Measurements from ENCODE around the gene DLL1.

The DLL1 gene

DNA sequence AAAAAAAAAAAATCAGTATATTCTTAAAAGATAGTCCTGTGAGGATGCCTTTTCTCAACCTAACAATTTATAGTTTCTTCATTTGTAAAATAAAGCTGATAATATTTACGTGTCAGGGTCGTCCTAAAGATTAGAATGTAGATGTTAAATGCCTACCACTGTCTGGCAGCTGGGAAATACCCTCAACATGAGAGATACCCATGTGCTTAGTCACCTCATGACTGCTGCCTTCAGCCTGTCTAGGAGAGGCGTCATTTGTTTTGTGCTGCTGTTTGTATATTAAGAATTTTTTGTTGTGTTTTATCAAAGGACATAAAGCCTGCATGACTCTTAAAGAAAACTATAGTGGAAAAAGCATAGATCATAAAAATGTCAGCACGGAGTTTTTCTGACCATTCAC lies 25.2 kb upstream of the DLL1 start:
- peaks cover 50% of the 10 kb centered on the region for H3K36me3 ChIP-seq
- no peak overlapping the region for H3K27ac ChIP-seq
- TF ChIP-seq, protein P1, sequence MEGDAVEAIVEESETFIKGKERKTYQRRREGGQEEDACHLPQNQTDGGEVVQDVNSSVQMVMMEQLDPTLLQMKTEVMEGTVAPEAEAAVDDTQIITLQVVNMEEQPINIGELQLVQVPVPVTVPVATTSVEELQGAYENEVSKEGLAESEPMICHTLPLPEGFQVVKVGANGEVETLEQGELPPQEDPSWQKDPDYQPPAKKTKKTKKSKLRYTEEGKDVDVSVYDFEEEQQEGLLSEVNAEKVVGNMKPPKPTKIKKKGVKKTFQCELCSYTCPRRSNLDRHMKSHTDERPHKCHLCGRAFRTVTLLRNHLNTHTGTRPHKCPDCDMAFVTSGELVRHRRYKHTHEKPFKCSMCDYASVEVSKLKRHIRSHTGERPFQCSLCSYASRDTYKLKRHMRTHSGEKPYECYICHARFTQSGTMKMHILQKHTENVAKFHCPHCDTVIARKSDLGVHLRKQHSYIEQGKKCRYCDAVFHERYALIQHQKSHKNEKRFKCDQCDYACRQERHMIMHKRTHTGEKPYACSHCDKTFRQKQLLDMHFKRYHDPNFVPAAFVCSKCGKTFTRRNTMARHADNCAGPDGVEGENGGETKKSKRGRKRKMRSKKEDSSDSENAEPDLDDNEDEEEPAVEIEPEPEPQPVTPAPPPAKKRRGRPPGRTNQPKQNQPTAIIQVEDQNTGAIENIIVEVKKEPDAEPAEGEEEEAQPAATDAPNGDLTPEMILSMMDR (IDR thresholded peaks at IDR 0.05) = no peak

DNA sequence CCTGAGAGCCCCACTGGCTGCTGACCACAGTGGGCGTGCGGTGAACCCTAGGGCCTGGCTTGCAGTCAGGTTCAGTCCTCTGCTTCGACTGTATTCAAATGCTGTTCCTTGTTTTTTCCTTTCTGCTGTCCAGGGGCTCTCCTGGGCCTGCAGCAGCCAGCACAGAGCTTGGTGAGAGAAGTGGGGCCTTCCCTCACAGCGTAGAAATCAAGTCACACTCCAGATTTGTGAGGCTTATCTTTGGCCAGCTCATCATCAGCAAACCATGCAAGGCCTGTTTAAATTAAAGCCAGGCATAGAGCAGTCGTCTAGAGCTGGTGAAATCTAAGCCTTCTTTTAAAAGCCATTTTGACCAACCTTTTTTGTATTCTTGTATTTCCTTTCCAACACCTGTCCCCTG lies 24.1 kb upstream of the DLL1 start:
- Histone ChIP-seq H3K9me3 (no peaks in the 10 kb centered on the region), H3K36me3 (peaks cover 40% of the 10 kb centered on the region), H3K27me3 (no peaks in the 10 kb centered on the region), H3K4me3 (ENCODE audit: low read depth in 1 of 2, low read length in 1 of 2) (no peak overlapping the region), H3K4me1 (ENCODE audit: control insufficient read depth in 1 of 2, insufficient read depth in 1 of 2, low read depth in 1 of 2, low read length in 1 of 2) (no peaks in the 10 kb centered on the region), H3K27ac (no peak overlapping the region)
- TF ChIP-seq, protein P1 (IDR thresholded peaks at IDR 0.05) = no peak

More for the DNA sequence above, 25.2 kb upstream of the DLL1 start:
- Histone ChIP-seq H3K4me1 (ENCODE audit: control insufficient read depth in 1 of 2, insufficient read depth in 1 of 2, low read depth in 1 of 2, low read length in 1 of 2) (no peaks in the 10 kb centered on the region), H3K27me3 (no peaks in the 10 kb centered on the region), H3K4me3 (ENCODE audit: low read depth in 1 of 2, low read length in 1 of 2) (no peak overlapping the region), H3K9me3 (no peaks in the 10 kb centered on the region)

DNA sequence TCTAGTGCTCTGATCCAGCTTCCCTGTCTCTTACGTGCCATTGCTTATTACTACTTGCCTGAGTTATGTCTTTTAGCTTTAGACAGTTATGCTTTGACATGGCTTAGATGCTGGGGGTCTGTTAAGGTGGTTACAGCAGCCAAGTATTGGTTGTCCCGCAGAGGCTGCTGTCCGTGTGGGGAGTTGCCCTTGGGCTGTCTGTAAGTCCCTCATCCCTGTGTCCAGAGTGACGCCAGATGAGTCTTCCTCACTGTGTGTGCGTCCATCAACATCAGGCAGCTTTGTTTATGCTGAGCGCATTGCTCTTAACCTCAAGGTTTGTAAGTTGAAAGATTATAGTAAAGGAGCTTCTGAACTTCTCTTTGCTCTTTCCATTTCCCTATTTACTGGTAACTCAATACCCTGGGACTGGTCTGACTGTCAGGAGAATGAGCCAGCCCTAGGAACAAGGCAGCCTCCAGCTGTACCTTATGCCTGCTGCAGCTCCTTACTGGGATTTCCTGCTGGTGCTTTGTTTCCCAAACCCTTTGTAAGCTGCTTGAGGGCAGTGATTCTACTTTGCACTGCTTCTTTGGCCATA lies 22.9 kb upstream of the DLL1 start:
- Histone ChIP-seq H3K4me1 (ENCODE audit: control insufficient read depth in 1 of 2, insufficient read depth in 1 of 2, low read depth in 1 of 2, low read length in 1 of 2) (peaks cover under 1 to 2% of the 10 kb centered on the region in 2 experiments), H3K9me3 (no peaks in the 10 kb centered on the region), H3K27ac (no peak overlapping the region), H3K27me3 (no peaks in the 10 kb centered on the region), H3K36me3 (peaks cover 28% of the 10 kb centered on the region), H3K4me3 (ENCODE audit: low read depth in 1 of 2, low read length in 1 of 2) (no peak overlapping the region)
- TF ChIP-seq, protein P1 (IDR thresholded peaks at IDR 0.05) = no peak

DNA sequence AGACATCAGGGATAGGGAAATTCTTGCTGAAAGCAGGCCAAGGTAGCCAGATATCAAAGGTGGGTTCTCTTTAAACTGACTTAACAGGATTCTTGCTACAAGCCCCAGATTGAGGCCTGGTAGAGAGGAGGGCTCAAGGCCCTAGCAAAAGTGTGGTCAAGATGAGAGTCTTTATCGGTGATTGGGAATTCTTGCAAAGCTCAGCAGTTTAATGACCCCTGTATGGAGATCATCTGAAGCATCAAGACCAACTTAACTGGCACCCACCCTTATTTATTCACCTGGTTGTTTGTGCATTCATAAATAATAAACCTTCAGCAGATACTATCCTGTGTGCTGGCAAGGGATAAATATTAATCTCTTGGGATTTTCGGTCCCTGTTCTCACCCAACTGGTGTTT lies 22.0 kb upstream of the DLL1 start:
- no peak overlapping the region for H3K27ac ChIP-seq
- H3K36me3 ChIP-seq = peaks cover 19% of the 10 kb centered on the region
- no peaks in the 10 kb centered on the region for H3K9me3 ChIP-seq
- peaks cover 9 to 11% of the 10 kb centered on the region in 2 experiments for H3K4me1 ChIP-seq (ENCODE audit: control insufficient read depth in 1 of 2, insufficient read depth in 1 of 2, low read depth in 1 of 2, low read length in 1 of 2)
- H3K4me3 ChIP-seq (ENCODE audit: low read depth in 1 of 2, low read length in 1 of 2) = no peak overlapping the region
- H3K27me3 ChIP-seq = no peaks in the 10 kb centered on the region
- TF ChIP-seq, protein P1 (IDR thresholded peaks at IDR 0.05) = no peak

DNA sequence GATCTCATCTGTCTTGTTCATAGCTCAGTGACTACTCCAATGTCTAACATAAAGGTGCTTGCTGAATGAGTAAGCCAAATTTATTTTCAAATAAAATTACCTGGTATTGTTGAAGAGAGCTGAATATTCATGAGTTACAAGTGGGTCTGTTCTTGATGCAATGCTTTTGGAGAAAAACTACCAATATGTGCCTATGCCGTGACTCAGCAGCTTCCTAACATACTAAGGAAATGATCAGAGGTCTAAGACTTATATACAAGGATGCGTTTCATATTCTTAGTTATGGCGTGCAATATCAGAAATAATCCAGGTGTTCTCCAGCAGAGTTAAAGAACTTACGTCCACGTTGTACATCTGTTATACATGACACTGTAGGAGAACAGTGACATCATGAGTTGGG lies 20.8 kb upstream of the DLL1 start:
- TF ChIP-seq, protein P1 (IDR thresholded peaks at IDR 0.05) = no peak

More for the DNA sequence above, 20.8 kb upstream of the DLL1 start:
- H3K4me1 ChIP-seq (ENCODE audit: control insufficient read depth in 1 of 2, insufficient read depth in 1 of 2, low read depth in 1 of 2, low read length in 1 of 2) = peaks cover 19 to 22% of the 10 kb centered on the region in 2 experiments
- H3K27ac ChIP-seq = no peak overlapping the region
- H3K4me3 ChIP-seq (ENCODE audit: low read depth in 1 of 2, low read length in 1 of 2) = no peak overlapping the region
- no peaks in the 10 kb centered on the region for H3K27me3 ChIP-seq
- H3K9me3 ChIP-seq = no peaks in the 10 kb centered on the region
- H3K36me3 ChIP-seq = peaks cover 10% of the 10 kb centered on the region

Data from neutrophil (primary cell).